Measurements from ENCODE around the gene ARHGEF6.

DNA sequence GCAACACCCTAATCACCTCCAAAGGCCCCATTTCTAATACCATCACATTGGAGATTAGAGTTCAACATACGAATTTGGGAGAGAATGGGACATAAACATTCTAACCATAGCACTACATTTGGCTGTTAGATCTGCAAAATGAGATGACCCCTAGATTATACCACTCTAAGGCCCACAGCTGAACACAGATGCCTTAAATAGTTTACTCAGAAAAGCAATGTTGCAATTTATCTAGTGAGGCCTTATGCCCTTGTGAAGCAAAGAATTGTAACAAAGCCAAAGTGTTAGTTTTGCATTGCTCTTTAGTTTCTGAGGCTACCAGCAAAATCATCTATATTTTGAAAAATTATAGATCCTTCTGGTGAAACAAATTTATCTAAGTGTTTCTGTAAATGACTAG lies 31.6 kb upstream of the ARHGEF6 start:
- TF ChIP-seq, protein P1, sequence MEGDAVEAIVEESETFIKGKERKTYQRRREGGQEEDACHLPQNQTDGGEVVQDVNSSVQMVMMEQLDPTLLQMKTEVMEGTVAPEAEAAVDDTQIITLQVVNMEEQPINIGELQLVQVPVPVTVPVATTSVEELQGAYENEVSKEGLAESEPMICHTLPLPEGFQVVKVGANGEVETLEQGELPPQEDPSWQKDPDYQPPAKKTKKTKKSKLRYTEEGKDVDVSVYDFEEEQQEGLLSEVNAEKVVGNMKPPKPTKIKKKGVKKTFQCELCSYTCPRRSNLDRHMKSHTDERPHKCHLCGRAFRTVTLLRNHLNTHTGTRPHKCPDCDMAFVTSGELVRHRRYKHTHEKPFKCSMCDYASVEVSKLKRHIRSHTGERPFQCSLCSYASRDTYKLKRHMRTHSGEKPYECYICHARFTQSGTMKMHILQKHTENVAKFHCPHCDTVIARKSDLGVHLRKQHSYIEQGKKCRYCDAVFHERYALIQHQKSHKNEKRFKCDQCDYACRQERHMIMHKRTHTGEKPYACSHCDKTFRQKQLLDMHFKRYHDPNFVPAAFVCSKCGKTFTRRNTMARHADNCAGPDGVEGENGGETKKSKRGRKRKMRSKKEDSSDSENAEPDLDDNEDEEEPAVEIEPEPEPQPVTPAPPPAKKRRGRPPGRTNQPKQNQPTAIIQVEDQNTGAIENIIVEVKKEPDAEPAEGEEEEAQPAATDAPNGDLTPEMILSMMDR (conservative IDR thresholded peaks at IDR 0.05; ENCODE audit: low read length), result no peak
- no peak for TF ChIP-seq EZH2phosphoT487 (IDR thresholded peaks at IDR 0.05; ENCODE audit: borderline replicate concordance)

All from Loucy (cell line).